Activated T-cell treated with anti-CD3 and anti-CD28 coated beads for 4 hours (primary cell): ENCODE data around the gene STK25.
"Not testable (repeated sequence)": the region's sequence is repeated elsewhere in the genome, so short reads cannot be mapped to it uniquely, and the experiment has no call there.

Experiments
- DNase-seq: peaks from one replicate; pipeline ENCODE4 v3.0.0-alpha.2; 2020

STK25 gene

GRCh38 chr2:241507430-241508239, 749 bp downstream of the STK25 start:
- DNase-seq: no peak

- DNase-seq: no peak
Measured at GRCh38 chr2:241506793-241507429, 1.5 kb downstream of the STK25 start.

- not testable (repeated sequence) for DNase-seq
Measured at GRCh38 chr2:241506317-241506716, 2.1 kb downstream of the STK25 start.

GRCh38 chr2:241505781-241506201, 2.6 kb downstream of the STK25 start:
- no peak for DNase-seq

GRCh38 chr2:241505086-241505780, 3.2 kb downstream of the STK25 start:
- no peak for DNase-seq

GRCh38 chr2:241503776-241504392, 4.5 kb downstream of the STK25 start:
- DNase-seq: no peak

GRCh38 chr2:241502281-241502680, 6.1 kb downstream of the STK25 start:
- no peak for DNase-seq

GRCh38 chr2:241501551-241501950, 6.8 kb downstream of the STK25 start:
- DNase-seq: no peak

- no peak for DNase-seq
Measured at GRCh38 chr2:241501099-241501541, 7.3 kb downstream of the STK25 start.

GRCh38 chr2:241500431-241500975, 7.9 kb downstream of the STK25 start:
- no peak for DNase-seq

- DNase-seq: no peak
Measured at GRCh38 chr2:241500016-241500415, 8.4 kb downstream of the STK25 start.

- no peak for DNase-seq
Measured at GRCh38 chr2:241499146-241499965, 9.0 kb downstream of the STK25 start.

GRCh38 chr2:241498115-241499070, 10.0 kb downstream of the STK25 start:
- no peak for DNase-seq

- no peak for DNase-seq
Measured at GRCh38 chr2:241496904-241497877, 11.2 kb downstream of the STK25 start.

- no peak for DNase-seq
Measured at GRCh38 chr2:241496003-241496707, 12.2 kb downstream of the STK25 start.

- DNase-seq: no peak
Measured at GRCh38 chr2:241495172-241496002, 13.0 kb downstream of the STK25 start.

GRCh38 chr2:241494311-241494908, 14.0 kb downstream of the STK25 start:
- DNase-seq: no peak

GRCh38 chr2:241493092-241493491, 15.3 kb downstream of the STK25 start:
- no peak for DNase-seq
